Stimulated activated CD4-positive, alpha-beta T cell treated with anti-CD3 and anti-CD28 coated beads, Interleukin-2, amount 100 ng/mL, for 24 hours (primary cell): Measurements from ENCODE around the gene SCYL1.

Source experiments
- DNase-seq, 2 donors: peaks; one replicate each; pipeline ENCODE4 v3.0.0-alpha.2; 2020

SCYL1 gene

GRCh38 chr11:65493367-65494176 lies 31.3 kb upstream of the SCYL1 start:
- no peak for DNase-seq

DNA sequence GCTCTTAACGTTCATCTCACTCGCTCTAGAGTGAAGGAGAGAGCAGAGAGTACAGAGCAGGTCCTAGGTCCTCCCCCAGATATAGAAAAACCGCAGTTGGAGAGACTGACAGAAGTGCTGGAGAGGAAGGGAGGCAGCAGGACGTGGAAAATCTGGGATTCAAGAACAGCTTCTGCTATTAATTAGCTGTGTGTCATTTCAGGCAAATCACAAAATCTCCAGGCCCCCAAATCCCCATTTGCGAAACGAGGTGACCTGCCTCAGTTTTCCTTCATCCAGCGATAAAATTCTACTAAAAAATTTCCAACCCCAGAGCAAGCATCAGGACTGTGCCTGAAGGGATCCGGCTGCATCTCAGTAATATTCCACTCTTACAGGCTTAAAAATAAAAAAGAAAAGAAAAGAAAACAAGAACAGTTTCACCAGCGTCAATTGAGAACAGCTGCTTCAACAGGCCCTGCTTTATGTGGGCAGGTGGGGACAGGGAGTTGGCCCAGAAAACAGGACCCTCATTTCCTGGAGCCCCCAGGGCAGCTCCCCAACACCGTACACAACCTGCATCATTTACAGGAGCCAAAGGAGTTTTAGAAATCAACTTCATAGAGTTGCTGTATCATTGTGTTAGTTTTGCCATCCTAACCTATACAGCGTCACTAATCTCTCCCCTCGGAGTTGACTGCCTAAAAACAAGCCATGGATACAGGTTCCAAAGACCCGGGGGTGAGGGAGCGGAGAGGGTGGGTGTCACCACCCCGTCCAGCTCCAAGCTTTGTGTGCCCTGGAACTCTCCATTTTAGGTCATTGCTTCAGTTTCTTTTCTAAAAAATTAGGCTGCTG lies 28.4 kb upstream of the SCYL1 start:
- DNase-seq, result peak in 1 of 2 donors; percentile 37

- DNase-seq, result peak; percentile 98 to 99
Observed at GRCh38 chr11:65497141-65498041, 27.5 kb upstream of the SCYL1 start.

- DNase-seq, result peak; percentile 67 to 69
Observed at GRCh38 chr11:65498042-65498726, 26.7 kb upstream of the SCYL1 start.

DNA sequence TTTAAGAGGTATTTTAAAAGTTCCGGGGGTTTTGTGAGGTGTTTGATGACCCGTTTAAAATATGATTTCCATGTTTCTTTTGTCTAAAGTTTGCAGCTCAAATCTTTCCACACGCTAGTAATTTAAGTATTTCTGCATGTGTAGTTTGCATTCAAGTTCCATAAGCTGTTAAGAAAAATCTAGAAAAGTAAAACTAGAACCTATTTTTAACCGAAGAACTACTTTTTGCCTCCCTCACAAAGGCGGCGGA lies 26.2 kb upstream of the SCYL1 start:
- no peak for DNase-seq

DNA sequence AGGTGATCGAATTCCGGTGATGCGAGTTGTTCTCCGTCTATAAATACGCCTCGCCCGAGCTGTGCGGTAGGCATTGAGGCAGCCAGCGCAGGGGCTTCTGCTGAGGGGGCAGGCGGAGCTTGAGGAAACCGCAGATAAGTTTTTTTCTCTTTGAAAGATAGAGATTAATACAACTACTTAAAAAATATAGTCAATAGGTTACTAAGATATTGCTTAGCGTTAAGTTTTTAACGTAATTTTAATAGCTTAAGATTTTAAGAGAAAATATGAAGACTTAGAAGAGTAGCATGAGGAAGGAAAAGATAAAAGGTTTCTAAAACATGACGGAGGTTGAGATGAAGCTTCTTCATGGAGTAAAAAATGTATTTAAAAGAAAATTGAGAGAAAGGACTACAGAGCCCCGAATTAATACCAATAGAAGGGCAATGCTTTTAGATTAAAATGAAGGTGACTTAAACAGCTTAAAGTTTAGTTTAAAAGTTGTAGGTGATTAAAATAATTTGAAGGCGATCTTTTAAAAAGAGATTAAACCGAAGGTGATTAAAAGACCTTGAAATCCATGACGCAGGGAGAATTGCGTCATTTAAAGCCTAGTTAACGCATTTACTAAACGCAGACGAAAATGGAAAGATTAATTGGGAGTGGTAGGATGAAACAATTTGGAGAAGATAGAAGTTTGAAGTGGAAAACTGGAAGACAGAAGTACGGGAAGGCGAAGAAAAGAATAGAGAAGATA lies 25.7 kb upstream of the SCYL1 start, which contains the start of gene MALAT1:
MALAT1 (plus strand) TSS at position 69 of the 736 bp plus-strand sequence.
- DNase-seq, result peak; percentile 92 to 95

DNA sequence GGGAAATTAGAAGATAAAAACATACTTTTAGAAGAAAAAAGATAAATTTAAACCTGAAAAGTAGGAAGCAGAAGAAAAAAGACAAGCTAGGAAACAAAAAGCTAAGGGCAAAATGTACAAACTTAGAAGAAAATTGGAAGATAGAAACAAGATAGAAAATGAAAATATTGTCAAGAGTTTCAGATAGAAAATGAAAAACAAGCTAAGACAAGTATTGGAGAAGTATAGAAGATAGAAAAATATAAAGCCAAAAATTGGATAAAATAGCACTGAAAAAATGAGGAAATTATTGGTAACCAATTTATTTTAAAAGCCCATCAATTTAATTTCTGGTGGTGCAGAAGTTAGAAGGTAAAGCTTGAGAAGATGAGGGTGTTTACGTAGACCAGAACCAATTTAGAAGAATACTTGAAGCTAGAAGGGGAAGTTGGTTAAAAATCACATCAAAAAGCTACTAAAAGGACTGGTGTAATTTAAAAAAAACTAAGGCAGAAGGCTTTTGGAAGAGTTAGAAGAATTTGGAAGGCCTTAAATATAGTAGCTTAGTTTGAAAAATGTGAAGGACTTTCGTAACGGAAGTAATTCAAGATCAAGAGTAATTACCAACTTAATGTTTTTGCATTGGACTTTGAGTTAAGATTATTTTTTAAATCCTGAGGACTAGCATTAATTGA lies 25.0 kb upstream of the SCYL1 start:
- no peak for DNase-seq

DNA sequence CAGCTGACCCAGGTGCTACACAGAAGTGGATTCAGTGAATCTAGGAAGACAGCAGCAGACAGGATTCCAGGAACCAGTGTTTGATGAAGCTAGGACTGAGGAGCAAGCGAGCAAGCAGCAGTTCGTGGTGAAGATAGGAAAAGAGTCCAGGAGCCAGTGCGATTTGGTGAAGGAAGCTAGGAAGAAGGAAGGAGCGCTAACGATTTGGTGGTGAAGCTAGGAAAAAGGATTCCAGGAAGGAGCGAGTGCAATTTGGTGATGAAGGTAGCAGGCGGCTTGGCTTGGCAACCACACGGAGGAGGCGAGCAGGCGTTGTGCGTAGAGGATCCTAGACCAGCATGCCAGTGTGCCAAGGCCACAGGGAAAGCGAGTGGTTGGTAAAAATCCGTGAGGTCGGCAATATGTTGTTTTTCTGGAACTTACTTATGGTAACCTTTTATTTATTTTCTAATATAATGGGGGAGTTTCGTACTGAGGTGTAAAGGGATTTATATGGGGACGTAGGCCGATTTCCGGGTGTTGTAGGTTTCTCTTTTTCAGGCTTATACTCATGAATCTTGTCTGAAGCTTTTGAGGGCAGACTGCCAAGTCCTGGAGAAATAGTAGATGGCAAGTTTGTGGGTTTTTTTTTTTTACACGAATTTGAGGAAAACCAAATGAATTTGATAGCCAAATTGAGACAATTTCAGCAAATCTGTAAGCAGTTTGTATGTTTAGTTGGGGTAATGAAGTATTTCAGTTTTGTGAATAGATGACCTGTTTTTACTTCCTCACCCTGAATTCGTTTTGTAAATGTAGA lies 24.3 kb upstream of the SCYL1 start:
- peak; percentile 56 to 59 for DNase-seq

GRCh38 chr11:65501186-65501471 lies 23.8 kb upstream of the SCYL1 start:
- DNase-seq, result no peak

GRCh38 chr11:65501472-65502273 lies 23.2 kb upstream of the SCYL1 start:
- no peak for DNase-seq

DNA sequence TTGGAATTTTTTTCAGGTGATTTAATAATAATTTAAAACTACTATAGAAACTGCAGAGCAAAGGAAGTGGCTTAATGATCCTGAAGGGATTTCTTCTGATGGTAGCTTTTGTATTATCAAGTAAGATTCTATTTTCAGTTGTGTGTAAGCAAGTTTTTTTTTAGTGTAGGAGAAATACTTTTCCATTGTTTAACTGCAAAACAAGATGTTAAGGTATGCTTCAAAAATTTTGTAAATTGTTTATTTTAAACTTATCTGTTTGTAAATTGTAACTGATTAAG lies 22.7 kb upstream of the SCYL1 start:
- DNase-seq, result no peak

DNA sequence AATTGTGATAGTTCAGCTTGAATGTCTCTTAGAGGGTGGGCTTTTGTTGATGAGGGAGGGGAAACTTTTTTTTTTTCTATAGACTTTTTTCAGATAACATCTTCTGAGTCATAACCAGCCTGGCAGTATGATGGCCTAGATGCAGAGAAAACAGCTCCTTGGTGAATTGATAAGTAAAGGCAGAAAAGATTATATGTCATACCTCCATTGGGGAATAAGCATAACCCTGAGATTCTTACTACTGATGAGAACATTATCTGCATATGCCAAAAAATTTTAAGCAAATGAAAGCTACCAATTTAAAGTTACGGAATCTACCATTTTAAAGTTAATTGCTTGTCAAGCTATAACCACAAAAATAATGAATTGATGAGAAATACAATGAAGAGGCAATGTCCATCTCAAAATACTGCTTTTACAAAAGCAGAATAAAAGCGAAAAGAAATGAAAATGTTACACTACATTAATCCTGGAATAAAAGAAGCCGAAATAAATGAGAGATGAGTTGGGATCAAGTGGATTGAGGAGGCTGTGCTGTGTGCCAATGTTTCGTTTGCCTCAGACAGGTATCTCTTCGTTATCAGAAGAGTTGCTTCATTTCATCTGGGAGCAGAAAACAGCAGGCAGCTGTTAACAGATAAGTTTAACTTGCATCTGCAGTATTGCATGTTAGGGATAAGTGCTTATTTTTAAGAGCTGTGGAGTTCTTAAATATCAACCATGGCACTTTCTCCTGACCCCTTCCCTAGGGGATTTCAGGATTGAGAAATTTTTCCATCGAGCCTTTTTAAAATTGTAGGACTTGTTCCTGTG lies 22.1 kb upstream of the SCYL1 start:
- no peak for DNase-seq

- no peak for DNase-seq
Observed at GRCh38 chr11:65503368-65503948, 21.4 kb upstream of the SCYL1 start.

- no peak for DNase-seq
Observed at GRCh38 chr11:65503949-65504673, 20.8 kb upstream of the SCYL1 start.

DNA sequence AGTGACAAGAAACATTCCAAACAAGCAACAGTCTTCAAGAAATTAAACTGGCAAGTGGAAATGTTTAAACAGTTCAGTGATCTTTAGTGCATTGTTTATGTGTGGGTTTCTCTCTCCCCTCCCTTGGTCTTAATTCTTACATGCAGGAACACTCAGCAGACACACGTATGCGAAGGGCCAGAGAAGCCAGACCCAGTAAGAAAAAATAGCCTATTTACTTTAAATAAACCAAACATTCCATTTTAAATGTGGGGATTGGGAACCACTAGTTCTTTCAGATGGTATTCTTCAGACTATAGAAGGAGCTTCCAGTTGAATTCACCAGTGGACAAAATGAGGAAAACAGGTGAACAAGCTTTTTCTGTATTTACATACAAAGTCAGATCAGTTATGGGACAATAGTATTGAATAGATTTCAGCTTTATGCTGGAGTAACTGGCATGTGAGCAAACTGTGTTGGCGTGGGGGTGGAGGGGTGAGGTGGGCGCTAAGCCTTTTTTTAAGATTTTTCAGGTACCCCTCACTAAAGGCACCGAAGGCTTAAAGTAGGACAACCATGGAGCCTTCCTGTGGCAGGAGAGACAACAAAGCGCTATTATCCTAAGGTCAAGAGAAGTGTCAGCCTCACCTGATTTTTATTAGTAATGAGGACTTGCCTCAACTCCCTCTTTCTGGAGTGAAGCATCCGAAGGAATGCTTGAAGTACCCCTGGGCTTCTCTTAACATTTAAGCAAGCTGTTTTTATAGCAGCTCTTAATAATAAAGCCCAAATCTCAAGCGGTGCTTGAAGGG lies 20.0 kb upstream of the SCYL1 start:
- DNase-seq, result no peak

DNA sequence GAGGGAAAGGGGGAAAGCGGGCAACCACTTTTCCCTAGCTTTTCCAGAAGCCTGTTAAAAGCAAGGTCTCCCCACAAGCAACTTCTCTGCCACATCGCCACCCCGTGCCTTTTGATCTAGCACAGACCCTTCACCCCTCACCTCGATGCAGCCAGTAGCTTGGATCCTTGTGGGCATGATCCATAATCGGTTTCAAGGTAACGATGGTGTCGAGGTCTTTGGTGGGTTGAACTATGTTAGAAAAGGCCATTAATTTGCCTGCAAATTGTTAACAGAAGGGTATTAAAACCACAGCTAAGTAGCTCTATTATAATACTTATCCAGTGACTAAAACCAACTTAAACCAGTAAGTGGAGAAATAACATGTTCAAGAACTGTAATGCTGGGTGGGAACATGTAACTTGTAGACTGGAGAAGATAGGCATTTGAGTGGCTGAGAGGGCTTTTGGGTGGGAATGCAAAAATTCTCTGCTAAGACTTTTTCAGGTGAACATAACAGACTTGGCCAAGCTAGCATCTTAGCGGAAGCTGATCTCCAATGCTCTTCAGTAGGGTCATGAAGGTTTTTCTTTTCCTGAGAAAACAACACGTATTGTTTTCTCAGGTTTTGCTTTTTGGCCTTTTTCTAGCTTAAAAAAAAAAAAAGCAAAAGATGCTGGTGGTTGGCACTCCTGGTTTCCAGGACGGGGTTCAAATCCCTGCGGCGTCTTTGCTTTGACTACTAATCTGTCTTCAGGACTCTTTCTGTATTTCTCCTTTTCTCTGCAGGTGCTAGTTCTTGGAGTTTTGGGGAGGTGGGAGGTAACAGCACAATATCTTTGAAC lies 19.2 kb upstream of the SCYL1 start:
- DNase-seq, result no peak
